Erythroblast (primary cell): ENCODE data around the gene LSM2.

Experiments
- GATA1 ChIP-seq: IDR thresholded peaks from 2 replicates; pipeline ENCODE4 v1.6.1; 2011; ENCODE audit warnings: low read depth, mild to moderate bottlenecking, control low read depth, low read length, moderate library complexity
- POLR2A ChIP-seq: IDR thresholded peaks from 2 replicates; pipeline ENCODE4 v1.6.1; 2011; ENCODE audit warnings: mild to moderate bottlenecking, low read length

GRCh38 chr6:31778193-31778592, 28.6 kb downstream of the LSM2 start:
- TF ChIP-seq POLR2A (no peak), GATA1 (no peak)
